CD4-positive, alpha-beta T cell treated with Interleukin-6 at 100 ng/mL for 8 hours (primary cell): ENCODE data around the gene GYPB.
"Not testable (repeated sequence)": the region's sequence is repeated elsewhere in the genome, so short reads cannot be mapped to it uniquely, and the experiment has no call there.

Experiments used
- DNase-seq: peaks from one replicate; pipeline ENCODE4 v3.0.0-alpha.2; 2020; ENCODE audit warnings: mixed read lengths, low spot score

The GYPB gene

GRCh38 chr4:144019277-144019676 lies at the start of gene GYPB:
Gene GYPB, minus strand, starts transcription at chr4:144019380. Its CDS starts 93 bp downstream, at chr4:144019287.
- not testable (repeated sequence) for DNase-seq

DNA sequence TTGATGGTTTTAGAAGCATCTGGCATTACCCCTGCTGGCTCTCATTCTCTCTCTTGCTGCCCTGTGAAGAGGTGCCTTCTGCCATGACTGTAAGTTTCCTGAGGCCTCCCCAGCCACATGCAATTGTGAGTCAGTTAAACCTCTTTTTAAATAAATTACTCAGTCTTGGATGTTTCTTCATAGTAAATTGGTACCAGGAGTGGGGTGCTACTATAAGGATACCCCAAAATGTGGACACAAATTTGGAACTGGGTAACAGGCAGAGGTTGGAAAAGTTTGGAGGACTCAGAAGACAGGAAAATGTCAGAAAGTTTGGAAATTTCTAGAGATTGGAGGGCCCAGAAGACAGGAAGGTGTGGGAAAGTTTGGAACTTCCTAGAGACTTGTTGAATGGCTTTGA lies 42.4 kb upstream of the GYPB start:
- DNase-seq: not testable (repeated sequence)

GRCh38 chr4:144060234-144060859 lies 41.2 kb upstream of the GYPB start:
- DNase-seq: not testable (repeated sequence)

DNA sequence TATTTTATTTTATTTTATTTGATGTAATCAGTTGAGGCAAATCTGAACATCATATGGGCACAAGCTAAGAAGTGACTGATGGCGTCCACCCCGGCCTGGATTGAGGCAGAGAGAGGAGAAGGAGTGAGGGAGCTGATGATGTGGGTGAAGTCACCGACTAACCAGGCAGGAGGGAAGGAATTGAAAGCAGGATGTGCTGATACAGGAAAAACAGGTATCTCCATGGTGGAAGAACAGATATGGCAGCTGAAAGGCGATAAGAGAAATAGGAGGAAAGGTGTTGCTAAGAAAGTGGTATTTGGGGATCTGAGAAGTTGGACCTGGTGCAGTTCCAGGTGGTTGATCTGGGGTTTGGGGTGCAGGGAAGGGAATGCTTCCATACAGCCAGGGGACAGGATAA lies 37.6 kb upstream of the GYPB start:
- no peak for DNase-seq

GRCh38 chr4:144055336-144055735 lies 36.2 kb upstream of the GYPB start:
- DNase-seq: not testable (repeated sequence)

DNA sequence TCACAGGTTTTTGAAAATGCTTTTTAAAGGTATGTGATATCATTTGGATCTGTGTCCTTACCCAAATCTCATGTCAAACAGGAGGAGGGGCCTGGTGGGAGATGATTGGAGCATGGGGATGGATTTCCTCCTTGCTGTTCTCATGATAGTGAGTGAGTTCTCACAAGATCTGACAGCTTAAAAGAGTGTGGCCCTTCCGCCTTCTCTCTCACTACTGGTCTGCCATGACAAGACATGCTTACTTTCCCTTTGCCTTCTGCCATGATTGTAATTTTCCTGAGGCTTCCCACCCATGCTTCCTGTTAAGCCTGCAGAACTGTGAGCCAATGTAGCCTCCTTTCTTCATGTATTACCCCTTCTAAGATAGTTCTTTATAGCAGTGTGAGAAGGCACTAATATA lies 32.3 kb upstream of the GYPB start:
- DNase-seq: not testable (repeated sequence)

GRCh38 chr4:144050631-144051030 lies 31.5 kb upstream of the GYPB start:
- DNase-seq: not testable (repeated sequence)

- DNase-seq: not testable (repeated sequence)
These were observed 30.6 kb upstream of the GYPB start for GRCh38 chr4:144049495-144050424.

GRCh38 chr4:144044936-144045335 lies 25.8 kb upstream of the GYPB start:
- not testable (repeated sequence) for DNase-seq

- not testable (repeated sequence) for DNase-seq
These were observed 13.4 kb upstream of the GYPB start for GRCh38 chr4:144032580-144032979.

DNA sequence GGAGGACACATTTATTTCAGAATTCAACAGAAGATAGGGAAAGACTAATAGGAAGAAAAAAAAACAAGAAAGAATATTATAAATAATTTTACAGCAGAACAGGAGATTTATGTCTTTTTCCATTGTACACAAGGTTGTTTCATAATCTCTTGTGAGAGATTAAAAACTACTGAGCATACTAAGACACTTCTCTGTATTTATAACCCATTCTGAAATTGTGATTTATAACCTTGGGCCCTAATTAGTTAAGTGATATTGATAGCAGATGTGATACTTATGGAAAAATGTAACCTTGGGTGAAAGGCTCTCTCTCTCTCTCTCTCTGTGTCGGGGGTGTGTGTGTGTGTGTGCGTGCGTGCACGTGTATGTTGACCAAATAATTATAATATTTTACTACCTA lies 12.7 kb upstream of the GYPB start:
- DNase-seq: not testable (repeated sequence)

- not testable (repeated sequence) for DNase-seq
These were observed 12.2 kb upstream of the GYPB start for GRCh38 chr4:144031369-144031768.

DNA sequence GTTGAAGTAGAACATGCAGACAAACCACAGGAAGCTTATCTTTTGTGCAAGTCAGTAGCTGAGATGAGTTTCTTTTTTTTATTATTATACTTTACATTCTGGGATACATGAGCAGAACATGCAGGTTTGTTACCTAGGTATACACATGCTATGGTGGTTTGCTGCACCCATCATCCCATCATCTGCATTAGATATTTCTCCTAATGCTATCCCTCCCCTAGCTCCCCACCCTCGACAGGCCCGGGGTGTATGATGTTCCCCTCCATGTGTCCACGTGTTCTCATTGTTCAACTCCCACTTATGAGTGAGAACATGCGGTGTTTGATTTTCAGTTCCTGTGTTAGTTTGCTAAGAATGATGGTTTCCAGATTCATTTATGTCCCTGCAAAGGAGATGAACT lies 11.5 kb upstream of the GYPB start:
- not testable (repeated sequence) for DNase-seq

DNA sequence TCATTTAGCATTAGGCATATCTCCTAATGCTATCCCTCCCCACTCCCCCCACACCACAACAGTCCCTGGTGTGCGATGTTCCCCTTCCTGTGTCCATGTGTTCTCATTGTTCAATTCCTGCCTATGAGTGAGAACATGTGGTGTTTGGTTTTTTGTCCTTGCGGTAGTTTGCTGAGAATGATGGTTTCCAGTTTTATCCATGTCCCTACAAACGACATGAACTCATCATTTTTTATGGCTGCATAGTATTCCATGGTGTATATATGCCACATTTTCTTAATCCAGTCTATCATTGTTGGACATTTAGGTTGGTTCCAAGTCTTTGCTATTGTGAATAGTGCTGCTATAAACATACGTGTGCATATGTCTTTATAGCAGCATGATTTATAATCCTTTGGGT lies 7.5 kb upstream of the GYPB start:
- not testable (repeated sequence) for DNase-seq

- not testable (repeated sequence) for DNase-seq
These were observed 5.3 kb upstream of the GYPB start for GRCh38 chr4:144024399-144025053.

DNA sequence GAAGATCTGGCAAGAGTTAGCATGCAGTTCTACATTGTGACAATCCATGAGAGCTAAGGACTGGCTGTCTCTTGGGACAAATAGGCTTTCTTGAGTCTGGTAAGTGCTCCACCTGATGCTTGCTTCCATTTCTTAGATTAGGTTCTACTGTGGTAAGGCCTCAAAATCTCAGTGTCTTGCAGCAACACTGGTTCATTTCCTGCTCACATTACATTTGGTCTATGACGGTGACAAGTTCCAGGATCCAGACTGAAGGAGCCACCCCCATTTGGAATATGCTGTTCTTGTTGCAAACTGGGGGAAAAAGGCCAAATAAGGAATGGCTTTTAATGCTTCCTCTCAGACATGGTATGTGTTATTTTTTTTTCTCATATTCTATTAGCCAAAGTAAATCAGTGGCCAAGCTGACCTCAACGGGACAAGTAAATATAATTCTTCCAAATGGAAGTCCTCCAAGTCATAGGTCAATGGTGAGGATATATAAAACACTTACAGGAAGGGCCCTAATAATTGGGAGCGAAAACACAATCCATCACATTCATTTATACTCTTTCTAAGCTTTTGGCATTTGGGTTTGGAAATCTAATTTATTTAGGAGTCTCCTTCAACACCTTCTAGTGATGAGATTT lies 3.7 kb upstream of the GYPB start:
- DNase-seq: not testable (repeated sequence)

DNA sequence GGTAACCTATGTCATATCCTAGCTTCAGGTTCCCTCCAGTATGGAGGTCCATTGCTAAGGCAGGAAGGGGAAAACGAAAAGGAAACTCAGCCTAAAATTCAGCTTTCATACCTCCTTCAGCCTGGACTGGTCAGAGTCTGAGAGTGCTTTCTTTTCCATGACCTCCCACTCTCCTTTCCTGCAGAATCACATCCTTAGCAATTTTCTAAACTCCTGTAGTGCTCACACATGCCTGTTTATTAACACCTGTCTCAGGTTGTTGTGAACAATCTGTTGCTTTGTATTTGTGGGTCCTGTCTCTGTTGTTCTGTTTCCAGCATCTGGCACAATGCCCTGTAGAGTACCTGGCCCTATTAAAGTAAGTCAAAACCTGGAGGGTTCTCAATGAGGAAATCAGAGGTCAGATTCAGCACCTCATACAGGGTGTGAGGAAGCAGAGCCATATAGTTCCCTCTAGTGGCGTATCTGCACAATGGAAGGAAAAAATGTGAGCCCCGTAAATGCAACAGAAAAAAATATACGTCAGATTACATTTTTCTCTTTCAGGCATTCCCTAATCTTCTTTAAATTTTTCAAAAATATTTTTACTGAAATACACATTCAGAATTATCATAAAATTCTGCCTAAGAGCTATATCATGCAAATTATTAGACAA lies 2.3 kb upstream of the GYPB start:
- not testable (repeated sequence) for DNase-seq

DNA sequence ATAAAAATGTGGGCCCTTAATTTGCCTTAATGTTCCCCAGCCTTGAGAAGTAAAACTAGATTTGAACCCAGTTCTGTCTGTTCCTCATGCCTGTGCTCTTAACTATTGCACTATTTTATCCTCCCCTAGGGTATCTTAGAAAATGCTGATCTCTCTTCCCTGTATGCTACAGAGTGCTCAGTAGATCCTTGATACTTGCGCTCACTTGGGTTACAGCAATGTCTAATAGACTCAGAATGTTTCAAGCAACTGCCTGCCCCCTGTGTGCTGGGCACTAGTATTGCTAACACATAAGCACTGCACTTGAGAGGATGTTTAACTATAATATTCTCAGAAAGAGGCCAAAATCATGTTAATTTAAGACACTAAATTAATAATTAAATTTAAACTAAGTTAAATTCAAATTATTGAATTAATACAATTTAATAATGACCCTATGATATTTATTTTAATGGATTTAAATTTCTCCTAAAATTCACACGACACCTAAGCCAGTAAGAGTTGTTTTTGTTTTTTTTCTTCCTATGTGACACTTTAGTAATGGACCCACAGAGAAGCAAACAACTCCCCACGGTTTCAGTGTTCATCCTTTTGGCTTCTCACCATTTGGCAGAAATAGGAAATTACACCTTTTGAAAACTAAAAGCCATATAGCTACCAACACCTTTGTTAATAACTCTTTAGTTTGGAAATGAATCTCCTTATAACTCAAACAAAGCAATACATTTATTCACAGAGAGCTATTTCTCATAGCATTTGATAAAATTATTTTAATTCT lies 768 bp downstream of the GYPB start:
- not testable (repeated sequence) for DNase-seq

GRCh38 chr4:144017271-144017670 lies 1.9 kb downstream of the GYPB start:
- DNase-seq: not testable (repeated sequence)

GRCh38 chr4:144016057-144016605 lies 3.0 kb downstream of the GYPB start:
- not testable (repeated sequence) for DNase-seq
